HCT116 (cell line): ENCODE results near the gene RUNX1. TPM values are rescaled to one million over a fixed set of nuclear protein-coding genes. Genes with fewer than 3 reads are reported as not detected.

Experiments
- ATAC-seq: fragments of 200-7000 bp; cut with Tn5 transposase; 2 replicates; pipeline ENCODE4 v1.9.1; 2020; ENCODE audit warnings: mild to moderate bottlenecking, moderate library complexity
- BruUV-seq: library from RNA; stranded (reverse); fragments of 400-500 nt; replicated peaks from 2 replicates; lab custom pipeline; 2021; lab: Mats Ljungman, UMichigan
- CTCF ChIA-PET: fragments of 300-600 bp; sonication (Branson Sonifier 250); formaldehyde crosslinking; loops from one replicate; lab custom pipeline; 2021; ENCODE audit warnings: antibody characterized with exemption; lab: Charles Lee
- POLR2A ChIA-PET: fragments of 300-600, 350-600 bp; sonication (Branson Sonifier 250); formaldehyde crosslinking; loops from one replicate; lab custom pipeline; 2021; ENCODE audit warnings: antibody characterized with exemption; lab: Charles Lee
- RAD21 ChIA-PET, 2 experiments: fragments of 300-600 bp; sonication (Branson Sonifier 250); formaldehyde crosslinking; loops; one replicate each; lab custom pipeline; 2023; ENCODE audit warnings: low total read pairs in 2 of 2; ENCODE audit not compliant: uncharacterized antibody in 2 of 2, unreplicated experiment in 2 of 2, low non-redundant PET in 1 of 2; lab: Charles Lee
- DNase-seq: peaks from one replicate; pipeline ENCODE4 v3.0.0-alpha.2; 2010; ENCODE audit warnings: low read depth, low spot score
- H2AFZ ChIP-seq: fragments of 200-600 bp; shearing (Covaris generic), sonication (generic); 2 replicates; pipeline ENCODE4 v1.6.1; 2017; ENCODE audit warnings: low read depth, mixed run types, mixed read lengths, antibody characterized with exemption, low read length; ENCODE audit not compliant: poor library complexity, severe bottlenecking
- H3K27ac ChIP-seq: 2 replicates; pipeline ENCODE4 v1.5.1; 2012; ENCODE audit warnings: low read depth, low read length
- H3K27me3 ChIP-seq: fragments of 200-600 bp; sonication (generic); 2 replicates; pipeline ENCODE4 v1.6.1; 2016; ENCODE audit warnings: mixed run types, low read length, mixed read lengths; ENCODE audit not compliant: insufficient read depth
- H3K36me3 ChIP-seq, 2 experiments: fragments of 200-500 bp in 1 of 2; fragments of 200-600 bp in 1 of 2; sonication (Bioruptor generic) in 1 of 2; sonication (generic) in 1 of 2; 2 replicates each; pipeline versions ENCODE4 v1.5.1 to v1.6.1; 2014 to 2016; ENCODE audit warnings: low read length in 2 of 2, inconsistent platforms in 1 of 2, mixed read lengths in 1 of 2, mixed run types in 1 of 2; ENCODE audit not compliant: insufficient read depth in 2 of 2, control insufficient read depth in 1 of 2
- H3K4me1 ChIP-seq, 2 experiments: fragments of 200-600 bp in 1 of 2; sonication (generic) in 1 of 2; 2 replicates each; pipeline versions ENCODE4 v1.5.1 to v1.6.1; 2012 to 2017; ENCODE audit warnings: low read length in 2 of 2, inconsistent platforms in 1 of 2, mild to moderate bottlenecking in 1 of 2, mixed read lengths in 1 of 2, mixed run types in 1 of 2, moderate library complexity in 1 of 2; ENCODE audit not compliant: insufficient read depth in 2 of 2, control insufficient read depth in 1 of 2
- H3K4me2 ChIP-seq: fragments of 200-600 bp; sonication (generic); 2 replicates; pipeline ENCODE4 v1.6.1; 2017; ENCODE audit warnings: mixed run types, low read length, mixed read lengths
- H3K4me3 ChIP-seq, 2 experiments: fragments of 200-600 bp in 1 of 2; sonication (generic) in 1 of 2; replicated peaks in 1 of 2; 2 replicates each; pipeline ENCODE4 v1.5.1; 2011 to 2016; ENCODE audit warnings: low read length in 2 of 2, control low read depth in 1 of 2, low read depth in 1 of 2, mild to moderate bottlenecking in 1 of 2, mixed read lengths in 1 of 2, mixed run types in 1 of 2
- H3K79me2 ChIP-seq: fragments of 200-600 bp; sonication (generic); 2 replicates; pipeline ENCODE4 v1.6.1; 2017; ENCODE audit warnings: mild to moderate bottlenecking, mixed run types, low read length, moderate library complexity, mixed read lengths; ENCODE audit not compliant: insufficient read depth
- H3K9ac ChIP-seq: fragments of 200-600 bp; sonication (generic); 2 replicates; pipeline ENCODE4 v1.6.1; 2016; ENCODE audit warnings: low read length, mixed read lengths
- H3K9me2 ChIP-seq: fragments of 200-600 bp; sonication (generic), shearing (Covaris generic); 2 replicates; pipeline ENCODE4 v1.6.1; 2017; ENCODE audit warnings: mixed run types, mild to moderate bottlenecking, moderate library complexity; ENCODE audit not compliant: insufficient read depth
- H3K9me3 ChIP-seq, 2 experiments: fragments of 200-500 bp in 1 of 2; fragments of 200-600 bp in 1 of 2; sonication (Bioruptor generic) in 1 of 2; sonication (generic) in 1 of 2; 2 replicates each; pipeline ENCODE4 v1.6.1; 2014 to 2017; ENCODE audit warnings: low read length in 2 of 2, mixed read lengths in 2 of 2, inconsistent platforms in 1 of 2, low read depth in 1 of 2, mild to moderate bottlenecking in 1 of 2, mixed run types in 1 of 2, moderate library complexity in 1 of 2; ENCODE audit not compliant: control insufficient read depth in 1 of 2, insufficient read depth in 1 of 2
- H4K20me1 ChIP-seq: fragments of 200-600 bp; sonication (generic), shearing (Covaris generic); 2 replicates; pipeline ENCODE4 v1.6.1; 2017; ENCODE audit warnings: mixed run types, mild to moderate bottlenecking, moderate library complexity; ENCODE audit not compliant: insufficient read depth
- CTCF ChIP-seq, 3 experiments: fragments of 200-600 bp in 1 of 3; sonication (generic) in 1 of 3; IDR thresholded peaks in 2 of 3; conservative IDR thresholded peaks in 1 of 3; 2 replicates each; pipeline ENCODE4 v1.5.1; 2012 to 2017; ENCODE audit warnings: low read depth in 2 of 3, low read length in 2 of 3, antibody characterized with exemption in 1 of 3, borderline replicate concordance in 1 of 3, control low read depth in 1 of 3, mild to moderate bottlenecking in 1 of 3, mixed read lengths in 1 of 3, mixed run types in 1 of 3, moderate library complexity in 1 of 3; ENCODE audit not compliant: insufficient read depth in 1 of 3
- EGR1 ChIP-seq: IDR thresholded peaks from 2 replicates; pipeline ENCODE4 v1.6.1; 2012; ENCODE audit warnings: low read depth
- EZH2 ChIP-seq: fragments of 200-600 bp; sonication (generic); IDR thresholded peaks from 2 replicates; pipeline ENCODE4 v1.6.1; 2017; ENCODE audit warnings: antibody characterized with exemption, mixed run types
- JUND ChIP-seq: IDR thresholded peaks from 2 replicates; pipeline ENCODE4 v1.6.1; 2012
- POLR2A ChIP-seq: IDR thresholded peaks from 2 replicates; pipeline ENCODE4 v1.7.0; 2011; ENCODE audit warnings: borderline replicate concordance; ENCODE audit not compliant: insufficient read depth, insufficient read length; ENCODE audit errors: extremely low read depth
- POLR2AphosphoS5 ChIP-seq: IDR thresholded peaks from 2 replicates; pipeline ENCODE4 v1.6.1; 2011; ENCODE audit warnings: mild to moderate bottlenecking, low read depth, low read length, moderate library complexity
- RAD21 ChIP-seq: IDR thresholded peaks from 2 replicates; pipeline ENCODE4 v1.6.1; 2012; ENCODE audit warnings: low read depth, mild to moderate bottlenecking
- SIN3A ChIP-seq: IDR thresholded peaks from 2 replicates; pipeline ENCODE4 v1.6.1; 2012; ENCODE audit warnings: low read depth
- SRF ChIP-seq: IDR thresholded peaks from 2 replicates; pipeline ENCODE4 v1.6.1; 2012; ENCODE audit warnings: low read depth
- ZFX ChIP-seq: fragments of 450-650 bp; IDR thresholded peaks from 2 replicates; pipeline ENCODE4 v1.6.1; 2017
- ZNF274 ChIP-seq: fragments of 200-500 bp; sonication (Bioruptor generic); IDR thresholded peaks from 2 replicates; pipeline ENCODE4 v1.6.1; 2014; ENCODE audit warnings: mild to moderate bottlenecking, low read depth, low read length, inconsistent platforms
- intact Hi-C: fragments of 100-400 bp; cut with micrococcal nuclease; formaldehyde crosslinking; loops from 2 replicates; pipeline ENCODE4 v1.10.0; 2022
- total RNA-seq: library from RNA; stranded (reverse); gene quantifications from one replicate; pipeline ENCODE4 v1.2.1, GENCODE V29; 2021; ENCODE audit not compliant: unreplicated experiment
- TF ChIP-seq, protein P1 (sequence below): IDR thresholded peaks from 2 replicates; pipeline ENCODE4 v1.6.1; 2011; ENCODE audit warnings: mild to moderate bottlenecking, low read length, moderate library complexity; ENCODE audit not compliant: insufficient replicate concordance; ENCODE audit errors: extremely low read depth

RUNX1 gene
- total RNA-seq, 1 experiment from 2014 or later = 33.5 TPM

DNA sequence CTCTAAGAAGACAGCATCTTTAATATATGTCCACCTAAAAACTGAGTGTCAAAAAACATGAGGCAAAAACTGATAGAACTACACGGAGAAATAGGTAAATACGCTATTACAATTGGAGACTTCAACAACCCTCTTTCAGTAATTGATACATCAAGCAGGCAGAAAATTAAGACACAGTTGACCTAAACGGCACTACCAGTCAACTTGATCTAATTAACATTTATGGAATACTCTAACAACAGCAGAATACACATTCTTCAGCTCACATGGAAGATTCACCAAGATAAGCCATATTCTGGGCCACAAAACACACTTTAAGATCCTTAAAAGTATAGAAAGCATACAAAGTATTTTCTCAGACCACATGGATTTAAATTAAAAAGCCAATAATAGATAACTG lies 242.7 kb downstream of the RUNX1 start:
- CTCF ChIA-PET = no interaction called here
- H3K36me3 ChIP-seq = peaks cover 0 to 18% of the 10 kb centered on the region in 2 experiments; a peak in 2 of 4 replicates
- no peaks in the 10 kb centered on the region for H3K27me3 ChIP-seq
- DNase-seq (no peak), ATAC-seq (no peak)
- POLR2A ChIA-PET = interaction anchor here (2.0 kb wide), 1 partner anchor 81 kb away, joined by 5 read pairs; no protein-coding TSS in a partner anchor
- no peaks in the 10 kb centered on the region for H4K20me1 ChIP-seq
- H3K4me1 ChIP-seq = peaks cover 63 to 83% of the 10 kb centered on the region in 2 experiments
- peaks cover 19% of the 10 kb centered on the region for H3K79me2 ChIP-seq
- H3K27ac ChIP-seq = peak overlapping the region; percentile 94; the same call in 1 of the 2 replicates
- H3K4me3 ChIP-seq = no peak overlapping the region
- TF ChIP-seq SRF (no peak), ZFX (no peak), EGR1 (no peak), POLR2AphosphoS5 (no peak), SIN3A (no peak), EZH2 (no peak), CTCF (IDR thresholded peaks at IDR 0.05 in 2 of 3, conservative IDR thresholded peaks at IDR 0.05 in 1 of 3; ENCODE audit: borderline replicate concordance in 1 of 3, insufficient read depth in 1 of 3, low read depth in 2 of 3, low read length in 2 of 3) (no peak), ZNF274 (no peak), RAD21 (no peak), JUND (no peak), POLR2A (no peak)
- TF ChIP-seq, protein P1, sequence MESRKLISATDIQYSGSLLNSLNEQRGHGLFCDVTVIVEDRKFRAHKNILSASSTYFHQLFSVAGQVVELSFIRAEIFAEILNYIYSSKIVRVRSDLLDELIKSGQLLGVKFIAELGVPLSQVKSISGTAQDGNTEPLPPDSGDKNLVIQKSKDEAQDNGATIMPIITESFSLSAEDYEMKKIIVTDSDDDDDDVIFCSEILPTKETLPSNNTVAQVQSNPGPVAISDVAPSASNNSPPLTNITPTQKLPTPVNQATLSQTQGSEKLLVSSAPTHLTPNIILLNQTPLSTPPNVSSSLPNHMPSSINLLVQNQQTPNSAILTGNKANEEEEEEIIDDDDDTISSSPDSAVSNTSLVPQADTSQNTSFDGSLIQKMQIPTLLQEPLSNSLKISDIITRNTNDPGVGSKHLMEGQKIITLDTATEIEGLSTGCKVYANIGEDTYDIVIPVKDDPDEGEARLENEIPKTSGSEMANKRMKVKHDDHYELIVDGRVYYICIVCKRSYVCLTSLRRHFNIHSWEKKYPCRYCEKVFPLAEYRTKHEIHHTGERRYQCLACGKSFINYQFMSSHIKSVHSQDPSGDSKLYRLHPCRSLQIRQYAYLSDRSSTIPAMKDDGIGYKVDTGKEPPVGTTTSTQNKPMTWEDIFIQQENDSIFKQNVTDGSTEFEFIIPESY = no peak
- RAD21 ChIA-PET = no interaction called here
- H3K9me2 ChIP-seq = no peaks in the 10 kb centered on the region
- no peak overlapping the region for H2AFZ ChIP-seq
- H3K4me2 ChIP-seq = peak overlapping the region; percentile 81; the same call in 1 of the 2 replicates
- no peak overlapping the region for H3K9ac ChIP-seq
- no TSS peak for BruUV-seq
- intact Hi-C loops = loop anchor here (2.0 kb wide), 1 partner anchor 36 kb away; no protein-coding TSS in a partner anchor
- peaks cover 3 to 4% of the 10 kb centered on the region in 2 experiments; a peak in 2 of 4 replicates for H3K9me3 ChIP-seq
